ENCODE measurements around the gene REV1.

Gene REV1

DNA sequence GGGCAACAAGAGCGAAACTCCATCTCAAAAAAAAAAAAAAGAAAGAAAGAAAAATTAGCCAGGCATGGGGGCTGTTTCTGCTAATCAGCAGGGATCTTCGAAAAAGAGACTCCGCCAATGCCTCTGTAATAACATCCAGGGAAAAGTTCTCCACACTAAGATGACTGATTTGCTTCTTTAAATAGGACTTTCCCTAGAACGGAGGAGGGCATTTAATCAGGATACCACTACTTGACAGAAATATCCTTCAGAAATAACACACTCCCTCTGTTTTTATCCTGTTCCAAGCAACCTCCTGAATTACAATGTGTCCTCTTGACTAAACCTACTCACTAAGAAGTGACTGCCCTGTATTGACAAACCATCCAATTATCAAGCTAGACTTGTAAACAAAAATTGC lies 21.7 kb downstream of the REV1 start:
- H4K20me1 ChIP-seq (ENCODE audit: low read depth, low read length), result peaks cover 39% of the 10 kb centered on the region
- no peaks in the 10 kb centered on the region for H3K9me2 ChIP-seq (replicated peaks; ENCODE audit: insufficient read depth, low read length)

DNA sequence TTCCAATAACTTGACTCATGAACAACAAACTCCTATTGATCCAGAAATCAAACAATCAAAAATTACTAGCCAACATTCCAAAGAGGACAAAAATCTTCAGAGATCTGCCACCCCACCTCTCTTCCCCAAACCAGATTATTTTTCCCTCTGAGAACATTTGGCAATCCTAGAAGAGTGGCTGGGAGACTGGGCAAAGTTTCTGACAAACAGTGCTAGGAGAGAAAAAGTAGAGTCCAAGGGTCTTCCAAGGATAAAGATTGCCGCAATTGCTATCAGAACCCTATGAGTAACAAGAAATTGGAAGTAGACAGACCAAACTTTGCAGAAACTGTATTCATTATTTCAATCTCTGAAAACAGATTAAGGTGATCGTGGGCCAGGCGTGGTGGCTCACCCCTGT lies 22.4 kb downstream of the REV1 start:
- H3F3A ChIP-seq (ENCODE audit: insufficient read depth), result no peaks in the 10 kb centered on the region
- H3K9me3 ChIP-seq (ENCODE audit: insufficient read depth, low read length), result no peaks in the 10 kb centered on the region
- no peak overlapping the region for H3K9ac ChIP-seq (ENCODE audit: low read length)
- peaks cover 12% of the 10 kb centered on the region; the same call in 1 of the 2 replicates for H3K36me3 ChIP-seq (ENCODE audit: low read length)
- H2AFZ ChIP-seq (ENCODE audit: low read depth, low read length, severe bottlenecking), result no peak overlapping the region
- H3K4me2 ChIP-seq (ENCODE audit: low read depth, low read length, poor library complexity, severe bottlenecking), result no peak overlapping the region
- no peaks in the 10 kb centered on the region for H3K9me2 ChIP-seq (replicated peaks; ENCODE audit: insufficient read depth, low read length)
- peaks cover 94% of the 10 kb centered on the region for H3K79me2 ChIP-seq (ENCODE audit: insufficient read depth, low read length)
- peaks cover 39% of the 10 kb centered on the region for H4K20me1 ChIP-seq (ENCODE audit: low read depth, low read length)
- H3K27me3 ChIP-seq (ENCODE audit: low read length), result no peaks in the 10 kb centered on the region
- no peak for TF ChIP-seq EZH2phosphoT487 (conservative IDR thresholded peaks at IDR 0.05; ENCODE audit: low read length)
- TF ChIP-seq CTCF (IDR thresholded peaks at IDR 0.05; ENCODE audit: insufficient read depth, low read length, poor library complexity, severe bottlenecking), result no peak
- no peak overlapping the region for H3K4me3 ChIP-seq (ENCODE audit: insufficient read depth, low read length, poor library complexity, severe bottlenecking)
- no peak overlapping the region for H3K27ac ChIP-seq (ENCODE audit: low read depth, low read length)

More for the DNA sequence above, 21.7 kb downstream of the REV1 start:
- Histone ChIP-seq H3K27me3 (ENCODE audit: low read length) (no peaks in the 10 kb centered on the region), H3K4me3 (ENCODE audit: insufficient read depth, low read length, poor library complexity, severe bottlenecking) (no peak overlapping the region), H2AFZ (ENCODE audit: low read depth, low read length, severe bottlenecking) (no peak overlapping the region), H3K27ac (ENCODE audit: low read depth, low read length) (no peak overlapping the region), H3K36me3 (ENCODE audit: low read length) (peaks cover 10% of the 10 kb centered on the region; the same call in 1 of the 2 replicates), H3K79me2 (ENCODE audit: insufficient read depth, low read length) (peaks cover 99% of the 10 kb centered on the region), H3K4me2 (ENCODE audit: low read depth, low read length, poor library complexity, severe bottlenecking) (no peak overlapping the region), H3K9me3 (ENCODE audit: insufficient read depth, low read length) (no peaks in the 10 kb centered on the region), H3F3A (ENCODE audit: insufficient read depth) (no peaks in the 10 kb centered on the region), H3K9ac (ENCODE audit: low read length) (no peak overlapping the region)
- no peak for TF ChIP-seq CTCF (IDR thresholded peaks at IDR 0.05; ENCODE audit: insufficient read depth, low read length, poor library complexity, severe bottlenecking)
- no peak for TF ChIP-seq EZH2phosphoT487 (conservative IDR thresholded peaks at IDR 0.05; ENCODE audit: low read length)

DNA sequence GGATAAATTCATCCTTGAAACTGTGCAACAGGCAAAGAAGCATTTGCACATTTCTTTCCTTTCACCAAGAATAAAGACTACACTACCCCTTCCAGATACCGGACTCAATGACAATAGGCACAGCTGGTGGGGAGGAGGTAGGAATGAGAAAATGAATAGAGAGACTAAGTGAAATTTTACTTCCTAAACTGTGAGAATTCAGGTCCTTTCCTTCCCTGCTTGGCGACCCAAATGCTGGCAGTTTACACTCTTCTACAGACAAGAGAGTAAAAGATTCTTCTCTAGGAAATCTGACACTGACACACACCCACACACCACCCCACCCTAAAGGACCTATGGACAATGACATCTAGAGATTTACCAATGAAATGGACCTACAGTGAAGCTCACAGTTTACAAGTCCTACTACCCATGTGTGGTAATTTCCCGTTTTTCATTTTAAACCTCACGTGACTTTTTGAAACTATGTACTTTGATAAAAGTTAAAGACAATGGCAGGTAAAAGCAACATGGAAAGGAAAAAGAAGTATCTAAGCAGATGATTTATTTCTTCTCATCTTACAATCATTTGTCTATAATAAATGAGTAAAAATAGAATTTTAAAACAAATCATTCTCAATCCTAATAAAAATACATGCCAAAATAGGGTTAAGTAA lies 27.9 kb downstream of the REV1 start:
- Histone ChIP-seq H3K36me3 (ENCODE audit: low read length) (peaks cover 30% of the 10 kb centered on the region; the same call in 1 of the 2 replicates), H3K9me2 (replicated peaks; ENCODE audit: insufficient read depth, low read length) (no peaks in the 10 kb centered on the region)
- TF ChIP-seq EZH2phosphoT487 (conservative IDR thresholded peaks at IDR 0.05; ENCODE audit: low read length) (no peak), CTCF (IDR thresholded peaks at IDR 0.05; ENCODE audit: insufficient read depth, low read length, poor library complexity, severe bottlenecking) (no peak)

More for the DNA sequence above, 27.9 kb downstream of the REV1 start:
- peaks cover 76% of the 10 kb centered on the region for H3K79me2 ChIP-seq (ENCODE audit: insufficient read depth, low read length)
- no peak overlapping the region for H3K27ac ChIP-seq (ENCODE audit: low read depth, low read length)
- no peak overlapping the region for H2AFZ ChIP-seq (ENCODE audit: low read depth, low read length, severe bottlenecking)
- H3K4me2 ChIP-seq (ENCODE audit: low read depth, low read length, poor library complexity, severe bottlenecking), result no peak overlapping the region
- peaks cover 18% of the 10 kb centered on the region for H4K20me1 ChIP-seq (ENCODE audit: low read depth, low read length)
- H3K9me3 ChIP-seq (ENCODE audit: insufficient read depth, low read length), result no peaks in the 10 kb centered on the region
- H3K27me3 ChIP-seq (ENCODE audit: low read length), result no peaks in the 10 kb centered on the region
- H3K4me3 ChIP-seq (ENCODE audit: insufficient read depth, low read length, poor library complexity, severe bottlenecking), result no peak overlapping the region
- no peak overlapping the region for H3K9ac ChIP-seq (ENCODE audit: low read length)
- no peaks in the 10 kb centered on the region for H3F3A ChIP-seq (ENCODE audit: insufficient read depth)

All from SU-DHL-6 (cell line).